SU-DHL-6 (cell line): ENCODE results near the gene PCYT2.

Experiments
- H2AFZ ChIP-seq: fragments of 200-600 bp; sonication (generic); 2 replicates; pipeline ENCODE4 v1.6.1; 2014; ENCODE audit warnings: low read depth, mild to moderate bottlenecking, moderate library complexity, mixed read lengths, antibody characterized with exemption, low read length; ENCODE audit not compliant: severe bottlenecking
- H3F3A ChIP-seq: fragments of 200-600 bp; shearing (Covaris generic); 2 replicates; pipeline ENCODE4 v1.6.0; 2016; ENCODE audit warnings: antibody characterized with exemption, mild to moderate bottlenecking; ENCODE audit not compliant: insufficient read depth
- H3K27ac ChIP-seq: fragments of 200-600 bp; sonication (generic); 2 replicates; pipeline ENCODE4 v1.5.1; 2016; ENCODE audit warnings: low read depth, mild to moderate bottlenecking, low read length, moderate library complexity, mixed read lengths
- H3K27me3 ChIP-seq: fragments of 200-600 bp; sonication (generic), shearing (Covaris generic); 2 replicates; pipeline ENCODE4 v1.6.0; 2014; ENCODE audit warnings: mild to moderate bottlenecking, low read length
- H3K36me3 ChIP-seq: fragments of 200-600 bp; sonication (generic); 2 replicates; pipeline ENCODE4 v1.6.1; 2014; ENCODE audit warnings: mild to moderate bottlenecking, low read length, mixed read lengths
- H3K4me2 ChIP-seq: fragments of 300-600, 200-600 bp; shearing (Covaris generic), sonication (generic); 2 replicates; pipeline ENCODE4 v1.6.0; 2014; ENCODE audit warnings: low read length, low read depth, mild to moderate bottlenecking; ENCODE audit not compliant: poor library complexity, severe bottlenecking
- H3K4me3 ChIP-seq: fragments of 200-600 bp; sonication (generic); 2 replicates; pipeline ENCODE4 v1.5.1; 2014; ENCODE audit warnings: antibody characterized with exemption, low read length, mild to moderate bottlenecking, mixed read lengths; ENCODE audit not compliant: insufficient read depth, poor library complexity, severe bottlenecking
- H3K79me2 ChIP-seq: fragments of 200-600 bp; sonication (generic); 2 replicates; pipeline ENCODE4 v1.6.1; 2014; ENCODE audit warnings: mild to moderate bottlenecking, low read length, moderate library complexity; ENCODE audit not compliant: insufficient read depth
- H3K9ac ChIP-seq: fragments of 200-600 bp; sonication (generic); 2 replicates; pipeline ENCODE4 v1.7.0; 2014; ENCODE audit warnings: mild to moderate bottlenecking, low read length
- H3K9me2 ChIP-seq: fragments of 200-600 bp; sonication (generic); replicated peaks from 2 replicates; pipeline ENCODE4 v1.6.1; 2014; ENCODE audit warnings: low read length; ENCODE audit not compliant: insufficient read depth
- H3K9me3 ChIP-seq: fragments of 200-600 bp; sonication (generic); 2 replicates; pipeline ENCODE4 v1.6.1; 2014; ENCODE audit warnings: low read length, mixed read lengths; ENCODE audit not compliant: insufficient read depth
- H4K20me1 ChIP-seq: fragments of 200-600 bp; sonication (generic); 2 replicates; pipeline ENCODE4 v1.6.1; 2014; ENCODE audit warnings: low read depth, mild to moderate bottlenecking, antibody characterized with exemption, low read length, moderate library complexity, mixed read lengths
- EZH2phosphoT487 ChIP-seq: fragments of 200-600 bp; sonication (generic), shearing (Covaris generic); conservative IDR thresholded peaks from 2 replicates; pipeline ENCODE4 v1.6.1; 2018; ENCODE audit warnings: mild to moderate bottlenecking, antibody characterized with exemption, low read length, moderate library complexity, mixed read lengths
- TF ChIP-seq, protein P1 (sequence below): fragments of 200-600 bp; sonication (generic); IDR thresholded peaks from one replicate; pipeline ENCODE4 v1.5.1; 2017; ENCODE audit warnings: antibody characterized with exemption, mild to moderate bottlenecking, low read length, moderate library complexity; ENCODE audit not compliant: insufficient read depth, poor library complexity, severe bottlenecking

PCYT2 gene

DNA sequence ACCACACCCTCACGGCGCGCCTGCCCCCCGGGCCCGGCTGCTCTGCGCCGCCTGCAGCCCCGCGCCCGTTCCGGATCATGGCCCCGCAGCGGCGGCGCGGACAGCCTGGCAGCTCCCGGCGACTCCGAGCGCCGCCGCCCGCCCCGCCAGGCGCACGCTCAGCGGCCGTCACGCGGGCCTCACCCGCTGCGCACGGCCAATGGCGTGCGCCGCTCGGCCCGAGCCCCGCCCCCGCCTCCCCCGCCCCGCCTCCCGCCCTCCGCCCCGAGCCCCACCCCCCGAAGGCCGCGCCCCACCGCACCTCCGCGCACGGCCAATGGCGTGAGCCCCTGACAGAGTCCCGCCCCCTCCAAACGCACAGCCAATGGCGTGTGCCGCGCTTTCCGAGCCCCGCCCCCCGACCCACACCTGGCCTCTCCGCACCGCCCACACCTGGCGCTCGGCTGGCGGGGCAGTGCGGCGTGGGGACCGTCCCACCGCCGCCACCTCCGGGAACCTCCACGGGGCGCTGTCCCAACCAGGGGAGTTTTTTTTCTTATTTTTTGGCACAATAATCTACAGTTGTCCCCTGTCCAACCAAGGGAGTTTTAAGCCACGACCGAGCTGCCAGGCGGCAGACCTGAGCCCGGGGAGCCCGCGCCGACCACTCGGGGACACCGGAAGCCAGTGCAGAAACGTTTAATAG is at the start of gene PCYT2:
TSS of gene PCYT2 (minus strand) at position 123 of the 685 bp plus-strand sequence. CDS start at position 79, 44 bp downstream.
- no peaks in the 10 kb centered on the region for H3K27me3 ChIP-seq
- peaks cover 5% of the 10 kb centered on the region; the same call in 1 of the 2 replicates for H3F3A ChIP-seq
- H3K4me3 ChIP-seq = peak within 1 kb of the TSS; percentile 62
- no peaks in the 10 kb centered on the region for H3K9me3 ChIP-seq
- H3K9ac ChIP-seq = peak within 1 kb of the TSS; percentile 79
- H3K27ac ChIP-seq = peak within 1 kb of the TSS; percentile 38
- no peaks in the 10 kb centered on the region for H3K36me3 ChIP-seq
- H3K9me2 ChIP-seq = no peaks in the 10 kb centered on the region
- peak within 1 kb of the TSS; percentile 77 for H3K4me2 ChIP-seq
- no peak within 1 kb of the TSS for H2AFZ ChIP-seq
- H4K20me1 ChIP-seq = no peaks in the 10 kb centered on the region
- TF ChIP-seq, protein P1, sequence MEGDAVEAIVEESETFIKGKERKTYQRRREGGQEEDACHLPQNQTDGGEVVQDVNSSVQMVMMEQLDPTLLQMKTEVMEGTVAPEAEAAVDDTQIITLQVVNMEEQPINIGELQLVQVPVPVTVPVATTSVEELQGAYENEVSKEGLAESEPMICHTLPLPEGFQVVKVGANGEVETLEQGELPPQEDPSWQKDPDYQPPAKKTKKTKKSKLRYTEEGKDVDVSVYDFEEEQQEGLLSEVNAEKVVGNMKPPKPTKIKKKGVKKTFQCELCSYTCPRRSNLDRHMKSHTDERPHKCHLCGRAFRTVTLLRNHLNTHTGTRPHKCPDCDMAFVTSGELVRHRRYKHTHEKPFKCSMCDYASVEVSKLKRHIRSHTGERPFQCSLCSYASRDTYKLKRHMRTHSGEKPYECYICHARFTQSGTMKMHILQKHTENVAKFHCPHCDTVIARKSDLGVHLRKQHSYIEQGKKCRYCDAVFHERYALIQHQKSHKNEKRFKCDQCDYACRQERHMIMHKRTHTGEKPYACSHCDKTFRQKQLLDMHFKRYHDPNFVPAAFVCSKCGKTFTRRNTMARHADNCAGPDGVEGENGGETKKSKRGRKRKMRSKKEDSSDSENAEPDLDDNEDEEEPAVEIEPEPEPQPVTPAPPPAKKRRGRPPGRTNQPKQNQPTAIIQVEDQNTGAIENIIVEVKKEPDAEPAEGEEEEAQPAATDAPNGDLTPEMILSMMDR = peak; percentile 13
- no peak for TF ChIP-seq EZH2phosphoT487
- peaks cover 17% of the 10 kb centered on the region for H3K79me2 ChIP-seq

- Histone ChIP-seq H3K27ac (peak overlapping the region; percentile 83), H3K4me2 (peak overlapping the region; percentile 94), H3K9me3 (no peaks in the 10 kb centered on the region), H3F3A (peaks cover 10% of the 10 kb centered on the region), H3K9me2 (no peaks in the 10 kb centered on the region), H2AFZ (peak overlapping the region; percentile 92), H3K27me3 (no peaks in the 10 kb centered on the region), H3K4me3 (peak overlapping the region; percentile 85), H3K36me3 (no peaks in the 10 kb centered on the region), H4K20me1 (no peaks in the 10 kb centered on the region), H3K79me2 (peaks cover 31% of the 10 kb centered on the region), H3K9ac (peak overlapping the region; percentile 96)
- TF ChIP-seq, protein P1 = no peak
- TF ChIP-seq EZH2phosphoT487 = no peak
Measured at GRCh38 chr17:81960130-81960958, 49.1 kb upstream of the PCYT2 start.

DNA sequence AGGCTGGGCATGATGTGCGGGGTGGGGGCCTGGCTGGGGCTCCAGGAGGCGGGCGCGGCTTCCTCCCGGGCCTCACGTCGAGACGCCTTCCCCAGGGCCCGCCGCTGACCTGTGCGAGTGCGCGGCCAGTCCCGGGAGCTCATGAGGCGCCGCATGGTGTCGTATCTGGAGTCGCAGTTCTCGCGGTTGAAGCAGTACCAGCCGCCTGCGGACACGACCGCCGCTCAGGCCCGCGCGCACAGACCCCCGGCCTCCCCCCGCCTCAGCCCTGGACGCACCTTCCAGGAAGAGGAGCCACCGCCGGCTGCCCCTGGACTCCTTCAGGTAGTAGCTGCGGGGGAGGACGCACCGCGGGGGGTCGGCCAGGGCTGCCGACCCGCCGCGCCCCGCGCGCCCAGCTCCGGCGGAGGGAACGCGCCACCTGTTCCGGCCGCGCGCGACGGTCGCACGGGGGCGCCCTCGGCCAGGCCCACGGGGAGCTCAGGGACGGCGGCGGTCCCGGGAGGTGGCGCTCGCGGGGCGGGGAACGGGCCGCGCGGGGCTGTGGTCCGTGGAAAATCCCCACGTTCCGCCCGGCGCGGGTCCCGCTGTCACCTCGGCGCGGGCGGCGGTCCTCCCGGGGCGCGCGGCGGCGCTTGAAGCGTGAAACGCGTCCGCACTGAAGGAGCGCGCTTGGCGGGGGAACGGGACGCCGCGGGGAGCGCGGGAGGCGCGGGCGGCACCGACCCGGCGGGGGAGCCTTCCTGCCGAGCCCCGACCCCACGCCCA is 48.3 kb upstream of the PCYT2 start:
- Histone ChIP-seq H2AFZ (peak overlapping the region; percentile 92), H3K79me2 (peaks cover 31% of the 10 kb centered on the region), H4K20me1 (no peaks in the 10 kb centered on the region), H3K27ac (peak overlapping the region; percentile 83), H3K4me2 (peak overlapping the region; percentile 94), H3K27me3 (no peaks in the 10 kb centered on the region), H3K9me2 (no peaks in the 10 kb centered on the region), H3K36me3 (no peaks in the 10 kb centered on the region), H3K4me3 (peak overlapping the region; percentile 85), H3F3A (peaks cover 2% of the 10 kb centered on the region), H3K9ac (peak overlapping the region; percentile 96), H3K9me3 (no peaks in the 10 kb centered on the region)
- TF ChIP-seq, protein P1 = no peak
- TF ChIP-seq EZH2phosphoT487 = no peak
